Loucy (cell line): ENCODE results near the gene SAMD4A.

Source experiments
- H2AFZ ChIP-seq: fragments of 200-600 bp; sonication (generic); 2 replicates; pipeline ENCODE4 v1.6.0; 2016; ENCODE audit warnings: antibody characterized with exemption, mild to moderate bottlenecking, low read length, moderate library complexity
- H3F3A ChIP-seq: fragments of 200-600 bp; 2 replicates; pipeline ENCODE4 v1.6.0; 2016; ENCODE audit warnings: antibody characterized with exemption, low read depth, mild to moderate bottlenecking
- H3K27me3 ChIP-seq: fragments of 200-600 bp; sonication (generic); 2 replicates; pipeline ENCODE4 v1.6.1; 2014; ENCODE audit warnings: low read length, mild to moderate bottlenecking; ENCODE audit not compliant: insufficient read depth, poor library complexity, severe bottlenecking
- H3K36me3 ChIP-seq: fragments of 200-600 bp; sonication (generic); 2 replicates; pipeline ENCODE4 v1.6.1; 2016; ENCODE audit warnings: low read length; ENCODE audit not compliant: insufficient read depth
- H3K4me1 ChIP-seq: fragments of 200-600 bp; sonication (generic); 2 replicates; pipeline ENCODE4 v1.5.1; 2014; ENCODE audit warnings: low read length, mild to moderate bottlenecking; ENCODE audit not compliant: insufficient read depth, poor library complexity, severe bottlenecking
- H3K4me2 ChIP-seq: fragments of 200-600 bp; sonication (generic); 2 replicates; pipeline ENCODE4 v1.6.0; 2014; ENCODE audit warnings: antibody characterized with exemption, low read length, low read depth, mild to moderate bottlenecking; ENCODE audit not compliant: poor library complexity, severe bottlenecking
- H3K4me3 ChIP-seq: fragments of 200-600 bp; sonication (generic); 2 replicates; pipeline ENCODE4 v1.5.1; 2014; ENCODE audit warnings: low read length, mild to moderate bottlenecking, mixed read lengths; ENCODE audit not compliant: poor library complexity, severe bottlenecking
- H3K79me2 ChIP-seq: fragments of 200-600 bp; sonication (generic); 2 replicates; pipeline ENCODE4 v1.6.1; 2014; ENCODE audit warnings: low read length; ENCODE audit not compliant: insufficient read depth
- H3K9ac ChIP-seq: fragments of 200-600 bp; sonication (generic); 2 replicates; pipeline ENCODE4 v1.6.0; 2014; ENCODE audit warnings: mild to moderate bottlenecking, low read depth, low read length, moderate library complexity; ENCODE audit not compliant: poor library complexity, severe bottlenecking
- H3K9me2 ChIP-seq: fragments of 200-600 bp; sonication (generic); replicated peaks from 2 replicates; pipeline ENCODE4 v1.6.1; 2016; ENCODE audit warnings: low read depth, low read length, mixed read lengths
- H3K9me3 ChIP-seq: fragments of 200-600 bp; sonication (generic); 2 replicates; pipeline ENCODE4 v1.6.1; 2014; ENCODE audit warnings: mild to moderate bottlenecking, antibody characterized with exemption, low read length, low read depth; ENCODE audit not compliant: insufficient read depth
- H4K20me1 ChIP-seq: fragments of 200-600 bp; sonication (generic); 2 replicates; pipeline ENCODE4 v1.6.0; 2014; ENCODE audit warnings: antibody characterized with exemption, low read length, mild to moderate bottlenecking; ENCODE audit not compliant: insufficient read depth, poor library complexity, severe bottlenecking
- CTCF ChIP-seq: fragments of 200-600 bp; sonication (generic); conservative IDR thresholded peaks from 2 replicates; pipeline ENCODE4 v1.5.1; 2014; ENCODE audit warnings: mild to moderate bottlenecking, antibody characterized with exemption, low read length
- EZH2phosphoT487 ChIP-seq: fragments of 200-600 bp; IDR thresholded peaks from 2 replicates; pipeline ENCODE4 v1.6.1; 2018; ENCODE audit warnings: antibody characterized with exemption, mild to moderate bottlenecking, moderate library complexity, borderline replicate concordance

Gene SAMD4A

GRCh38 chr14:54625112-54625511 lies 58.2 kb downstream of the SAMD4A start:
- Histone ChIP-seq H2AFZ (no peak overlapping the region), H3K36me3 (no peaks in the 10 kb centered on the region), H4K20me1 (no peaks in the 10 kb centered on the region), H3F3A (peaks cover 7% of the 10 kb centered on the region), H3K4me3 (no peak overlapping the region), H3K4me1 (peaks cover 57% of the 10 kb centered on the region), H3K9me2 (no peaks in the 10 kb centered on the region), H3K9me3 (no peaks in the 10 kb centered on the region), H3K79me2 (no peaks in the 10 kb centered on the region), H3K4me2 (no peak overlapping the region), H3K27me3 (no peaks in the 10 kb centered on the region), H3K9ac (no peak overlapping the region)
- TF ChIP-seq CTCF, result no peak
- no peak for TF ChIP-seq EZH2phosphoT487

- Histone ChIP-seq H3K4me3 (peak overlapping the region; percentile 72), H3K9me3 (no peaks in the 10 kb centered on the region), H3K36me3 (no peaks in the 10 kb centered on the region), H3K9me2 (no peaks in the 10 kb centered on the region), H3K79me2 (no peaks in the 10 kb centered on the region), H4K20me1 (no peaks in the 10 kb centered on the region), H3K4me2 (peak overlapping the region; percentile 99), H3K27me3 (no peaks in the 10 kb centered on the region), H2AFZ (peak overlapping the region; percentile 62), H3K4me1 (peaks cover 55% of the 10 kb centered on the region), H3K9ac (peak overlapping the region; percentile 42), H3F3A (peaks cover 7% of the 10 kb centered on the region)
- no peak for TF ChIP-seq CTCF
- no peak for TF ChIP-seq EZH2phosphoT487
Measured at GRCh38 chr14:54627219-54627539, 60.3 kb downstream of the SAMD4A start.

GRCh38 chr14:54627540-54628363 lies 60.8 kb downstream of the SAMD4A start:
- Histone ChIP-seq H3K79me2 (no peaks in the 10 kb centered on the region), H3K9ac (peak overlapping the region; percentile 42), H3F3A (peaks cover 7% of the 10 kb centered on the region), H4K20me1 (no peaks in the 10 kb centered on the region), H2AFZ (peak overlapping the region; percentile 62), H3K9me3 (no peaks in the 10 kb centered on the region), H3K27me3 (no peaks in the 10 kb centered on the region), H3K4me1 (peaks cover 50% of the 10 kb centered on the region), H3K36me3 (no peaks in the 10 kb centered on the region), H3K4me2 (peak overlapping the region; percentile 99), H3K9me2 (no peaks in the 10 kb centered on the region), H3K4me3 (peak overlapping the region; percentile 72)
- no peak for TF ChIP-seq CTCF
- no peak for TF ChIP-seq EZH2phosphoT487
